ENCODE data around the gene HEPN1. TPM values are rescaled to one million over a fixed set of nuclear protein-coding genes. Genes with fewer than 3 reads are reported as not detected.
A peak's percentile ranks its signal among the peaks of the same experiment; 100 is the strongest.

HEPN1 gene
- total RNA-seq, 1 donor = under 0.01 TPM

- no peak overlapping the region for H2AFZ ChIP-seq (ENCODE audit: low read length)
- TF ChIP-seq CTCF (IDR thresholded peaks at IDR 0.05; ENCODE audit: extremely low read depth, low read depth, low read length) = no peak
- H4K20me1 ChIP-seq (ENCODE audit: insufficient read depth, low read length) = no peaks in the 10 kb centered on the region
- no peaks in the 10 kb centered on the region for H3K9me3 ChIP-seq (ENCODE audit: low read depth, low read length)
- no peaks in the 10 kb centered on the region for H3K27me3 ChIP-seq (ENCODE audit: insufficient read depth, low read length)
- no peak overlapping the region for H3K4me3 ChIP-seq (ENCODE audit: insufficient read depth, low read length)
- no peak overlapping the region for H3K4me2 ChIP-seq (ENCODE audit: insufficient read depth, low read length)
- no peaks in the 10 kb centered on the region for H3K79me2 ChIP-seq (ENCODE audit: insufficient read depth, low read length)
- H3K4me1 ChIP-seq (ENCODE audit: insufficient read depth, low read length) = peaks cover 17% of the 10 kb centered on the region
- H3K27ac ChIP-seq (ENCODE audit: low read depth, low read length) = no peak overlapping the region
- no peak for DNase-seq (ENCODE audit: insufficient read length, low spot score, missing footprints)
- H3K36me3 ChIP-seq (ENCODE audit: insufficient read depth, low read length) = no peaks in the 10 kb centered on the region
Observed at GRCh38 chr11:124930799-124931198, 11.7 kb downstream of the HEPN1 start.

GRCh38 chr11:124934862-124935547 lies 16.0 kb downstream of the HEPN1 start:
- Histone ChIP-seq H4K20me1 (ENCODE audit: insufficient read depth, low read length) (no peaks in the 10 kb centered on the region), H3K4me3 (ENCODE audit: insufficient read depth, low read length) (no peak overlapping the region), H3K27ac (ENCODE audit: low read depth, low read length) (peak overlapping the region; percentile 68), H3K79me2 (ENCODE audit: insufficient read depth, low read length) (no peaks in the 10 kb centered on the region), H3K4me1 (ENCODE audit: insufficient read depth, low read length) (peaks cover 17% of the 10 kb centered on the region), H3K36me3 (ENCODE audit: insufficient read depth, low read length) (no peaks in the 10 kb centered on the region), H3K4me2 (ENCODE audit: insufficient read depth, low read length) (peak overlapping the region; percentile 72), H3K27me3 (ENCODE audit: insufficient read depth, low read length) (no peaks in the 10 kb centered on the region), H2AFZ (ENCODE audit: low read length) (no peak overlapping the region), H3K9me3 (ENCODE audit: low read depth, low read length) (no peaks in the 10 kb centered on the region)
- TF ChIP-seq CTCF (IDR thresholded peaks at IDR 0.05; ENCODE audit: extremely low read depth, low read depth, low read length) = peak; percentile 10
- DNase-seq (ENCODE audit: insufficient read length, low spot score, missing footprints) = no peak

- Histone ChIP-seq H3K4me3 (ENCODE audit: insufficient read depth, low read length) (no peak within 1 kb of the TSS), H3K4me2 (ENCODE audit: insufficient read depth, low read length) (peak within 1 kb of the TSS; percentile 72), H2AFZ (ENCODE audit: low read length) (no peak within 1 kb of the TSS), H3K36me3 (ENCODE audit: insufficient read depth, low read length) (no peaks in the 10 kb centered on the region), H3K27ac (ENCODE audit: low read depth, low read length) (peak within 1 kb of the TSS; percentile 68), H3K4me1 (ENCODE audit: insufficient read depth, low read length) (peaks cover 17% of the 10 kb centered on the region), H3K79me2 (ENCODE audit: insufficient read depth, low read length) (no peaks in the 10 kb centered on the region), H4K20me1 (ENCODE audit: insufficient read depth, low read length) (no peaks in the 10 kb centered on the region), H3K27me3 (ENCODE audit: insufficient read depth, low read length) (no peaks in the 10 kb centered on the region), H3K9me3 (ENCODE audit: low read depth, low read length) (no peaks in the 10 kb centered on the region)
- DNase-seq (ENCODE audit: insufficient read length, low spot score, missing footprints) = no peak
- no peak for TF ChIP-seq CTCF (IDR thresholded peaks at IDR 0.05; ENCODE audit: extremely low read depth, low read depth, low read length)
Observed at GRCh38 chr11:124935548-124936514, 16.8 kb downstream of the HEPN1 start, which contains the start of gene HEPACAM. HEPACAM (minus strand) TSS chr11:124936047; CDS start chr11:124936006, 41 bp downstream.

All from osteoblast (primary cell).